ENCODE measurements around the gene P2RY14. TPM values are rescaled to one million over a fixed set of nuclear protein-coding genes. Genes with fewer than 3 reads are reported as not detected.

P2RY14 gene
- total RNA-seq, 1 donor from 2014 or later, result not detected

DNA sequence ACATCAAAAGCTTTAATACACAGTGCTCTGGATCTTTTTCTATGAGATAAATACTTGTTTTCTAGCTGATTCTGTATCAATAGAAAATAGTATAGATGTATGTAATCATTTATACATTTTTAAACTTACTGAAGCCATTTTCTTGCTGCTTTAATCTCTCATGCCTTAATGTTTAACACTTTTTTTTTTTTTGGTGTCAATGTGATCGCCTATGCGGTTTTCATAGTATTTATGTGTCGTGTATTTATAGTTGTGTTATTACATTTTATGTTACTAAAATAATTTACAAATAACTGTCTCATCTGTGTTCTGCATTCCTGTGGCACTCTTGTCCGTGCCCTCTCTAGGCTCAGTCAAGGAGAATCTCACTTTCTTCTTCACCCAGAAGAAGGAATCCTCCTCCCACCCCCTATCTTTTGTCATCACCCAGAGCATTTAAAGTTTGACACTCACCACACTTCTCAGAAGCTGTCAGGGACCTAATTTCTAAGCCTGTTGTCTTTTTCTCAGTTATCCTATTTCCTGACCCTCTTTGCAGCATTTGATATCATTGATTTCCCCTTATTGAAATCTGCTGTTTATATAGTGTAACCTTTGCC, 54.0 kb downstream of the P2RY14 start:
- H3K36me3 ChIP-seq, result no peaks in the 10 kb centered on the region
- Mint-ChIP-seq H3K4me3 (no peak overlapping the region), H3K4me1 (peaks cover 5% of the 10 kb centered on the region), H3K9me3 (peaks cover 9% of the 10 kb centered on the region), H3K27ac (no peak overlapping the region), H3K36me3 (peaks cover 22% of the 10 kb centered on the region), H3K27me3 (ENCODE audit: insufficient read depth, low read depth) (no peaks in the 10 kb centered on the region)
- no peaks in the 10 kb centered on the region for H3K4me1 ChIP-seq
- H3K4me3 ChIP-seq, result no peak overlapping the region
- no peak for TF ChIP-seq EZH2phosphoT487 (IDR thresholded peaks at IDR 0.05)
- TF ChIP-seq, protein P1, sequence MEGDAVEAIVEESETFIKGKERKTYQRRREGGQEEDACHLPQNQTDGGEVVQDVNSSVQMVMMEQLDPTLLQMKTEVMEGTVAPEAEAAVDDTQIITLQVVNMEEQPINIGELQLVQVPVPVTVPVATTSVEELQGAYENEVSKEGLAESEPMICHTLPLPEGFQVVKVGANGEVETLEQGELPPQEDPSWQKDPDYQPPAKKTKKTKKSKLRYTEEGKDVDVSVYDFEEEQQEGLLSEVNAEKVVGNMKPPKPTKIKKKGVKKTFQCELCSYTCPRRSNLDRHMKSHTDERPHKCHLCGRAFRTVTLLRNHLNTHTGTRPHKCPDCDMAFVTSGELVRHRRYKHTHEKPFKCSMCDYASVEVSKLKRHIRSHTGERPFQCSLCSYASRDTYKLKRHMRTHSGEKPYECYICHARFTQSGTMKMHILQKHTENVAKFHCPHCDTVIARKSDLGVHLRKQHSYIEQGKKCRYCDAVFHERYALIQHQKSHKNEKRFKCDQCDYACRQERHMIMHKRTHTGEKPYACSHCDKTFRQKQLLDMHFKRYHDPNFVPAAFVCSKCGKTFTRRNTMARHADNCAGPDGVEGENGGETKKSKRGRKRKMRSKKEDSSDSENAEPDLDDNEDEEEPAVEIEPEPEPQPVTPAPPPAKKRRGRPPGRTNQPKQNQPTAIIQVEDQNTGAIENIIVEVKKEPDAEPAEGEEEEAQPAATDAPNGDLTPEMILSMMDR (IDR thresholded peaks at IDR 0.05), result no peak
- TF ChIP-seq EZH2 (IDR thresholded peaks at IDR 0.05), result no peak
- H2AFZ ChIP-seq (replicated peaks), result no peak overlapping the region
- peak overlapping the region; percentile 37 for H3K27ac ChIP-seq
- no peaks in the 10 kb centered on the region for H3F3A ChIP-seq (ENCODE audit: low read depth)
- no peaks in the 10 kb centered on the region for H3K9me3 ChIP-seq (ENCODE audit: low read depth)
- H3K79me2 ChIP-seq (ENCODE audit: low read depth), result no peaks in the 10 kb centered on the region
- no peaks in the 10 kb centered on the region for H3K27me3 ChIP-seq
- no peak for DNase-seq (ENCODE audit: low spot score)
- H3K9ac ChIP-seq, result no peak overlapping the region
- no peaks in the 10 kb centered on the region for H4K20me1 ChIP-seq (ENCODE audit: low read depth)
- H3K4me2 ChIP-seq, result no peak overlapping the region

DNA sequence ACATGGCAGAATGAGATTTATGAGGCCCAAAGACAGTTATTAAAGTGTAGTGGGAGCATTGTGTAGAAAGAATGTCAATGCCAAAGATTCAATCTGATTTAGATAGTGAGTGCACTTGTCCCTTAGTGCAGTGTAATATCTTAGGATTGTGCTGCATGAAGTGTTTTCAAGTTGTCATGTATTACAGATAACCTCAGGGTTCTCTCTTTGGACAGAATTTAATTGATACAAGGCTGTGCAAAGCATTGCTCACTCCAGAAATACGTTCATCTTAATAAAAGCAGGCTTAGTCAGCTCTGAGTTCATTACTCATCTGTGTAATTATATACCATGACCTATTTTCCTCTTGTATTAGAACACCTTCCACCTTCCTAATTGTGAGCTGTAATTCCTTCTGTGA, 59.3 kb downstream of the P2RY14 start:
- no peaks in the 10 kb centered on the region for H3K36me3 ChIP-seq
- no peaks in the 10 kb centered on the region for H3K9me3 ChIP-seq (ENCODE audit: low read depth)
- Mint-ChIP-seq H3K9me3 (peaks cover 9% of the 10 kb centered on the region), H3K27ac (no peak overlapping the region), H3K4me3 (no peak overlapping the region), H3K27me3 (ENCODE audit: insufficient read depth, low read depth) (no peaks in the 10 kb centered on the region), H3K36me3 (peaks cover 22% of the 10 kb centered on the region), H3K4me1 (no peaks in the 10 kb centered on the region)
- DNase-seq (ENCODE audit: low spot score), result no peak
- H3K9ac ChIP-seq, result no peak overlapping the region
- H4K20me1 ChIP-seq (ENCODE audit: low read depth), result no peaks in the 10 kb centered on the region
- no peak overlapping the region for H2AFZ ChIP-seq (replicated peaks)
- no peaks in the 10 kb centered on the region for H3K27me3 ChIP-seq
- TF ChIP-seq, protein P1 (IDR thresholded peaks at IDR 0.05), result no peak
- TF ChIP-seq EZH2 (IDR thresholded peaks at IDR 0.05) (no peak), EZH2phosphoT487 (IDR thresholded peaks at IDR 0.05) (no peak)
- H3K4me2 ChIP-seq, result no peak overlapping the region
- H3K79me2 ChIP-seq (ENCODE audit: low read depth), result no peaks in the 10 kb centered on the region
- no peaks in the 10 kb centered on the region for H3F3A ChIP-seq (ENCODE audit: low read depth)
- H3K4me1 ChIP-seq, result no peaks in the 10 kb centered on the region
- H3K4me3 ChIP-seq, result no peak overlapping the region
- no peak overlapping the region for H3K27ac ChIP-seq

DNA sequence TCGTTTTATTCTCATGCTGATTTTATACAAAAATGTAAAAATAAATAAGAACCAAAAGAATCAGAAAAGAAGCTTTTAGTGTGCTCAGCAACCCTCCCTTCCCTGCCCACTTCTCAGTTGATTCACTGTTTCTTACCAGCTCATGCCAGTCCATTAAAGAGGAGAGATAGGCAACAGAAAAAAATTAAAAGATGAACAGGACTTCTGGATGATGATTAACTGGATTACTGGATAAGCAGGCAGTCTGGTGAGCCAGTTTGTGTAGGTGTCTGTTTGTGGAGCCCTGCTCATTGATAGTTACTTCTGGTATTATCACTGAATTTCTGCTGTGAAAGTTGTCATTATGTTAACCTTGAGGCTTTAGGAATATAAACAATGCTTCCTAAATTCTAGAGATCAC, 60.2 kb downstream of the P2RY14 start:
- Histone ChIP-seq H3K9ac (no peak overlapping the region), H3K36me3 (no peaks in the 10 kb centered on the region), H2AFZ (replicated peaks) (no peak overlapping the region), H3F3A (ENCODE audit: low read depth) (no peaks in the 10 kb centered on the region), H3K27ac (no peak overlapping the region), H4K20me1 (ENCODE audit: low read depth) (no peaks in the 10 kb centered on the region), H3K27me3 (no peaks in the 10 kb centered on the region), H3K4me1 (no peaks in the 10 kb centered on the region), H3K79me2 (ENCODE audit: low read depth) (no peaks in the 10 kb centered on the region), H3K4me2 (no peak overlapping the region), H3K9me3 (ENCODE audit: low read depth) (no peaks in the 10 kb centered on the region), H3K4me3 (no peak overlapping the region)
- Mint-ChIP-seq H3K4me1 (no peaks in the 10 kb centered on the region), H3K9me3 (peaks cover 9% of the 10 kb centered on the region), H3K4me3 (no peak overlapping the region), H3K36me3 (peaks cover 22% of the 10 kb centered on the region), H3K27ac (no peak overlapping the region), H3K27me3 (ENCODE audit: insufficient read depth, low read depth) (no peaks in the 10 kb centered on the region)
- TF ChIP-seq EZH2 (IDR thresholded peaks at IDR 0.05) (no peak), EZH2phosphoT487 (IDR thresholded peaks at IDR 0.05) (no peak)
- TF ChIP-seq, protein P1 (IDR thresholded peaks at IDR 0.05), result no peak
- DNase-seq (ENCODE audit: low spot score), result no peak

Data from neural progenitor cell (in vitro differentiated cells).